Neural progenitor cell (in vitro differentiated cells): ENCODE data around the gene FANCC. TPM values are rescaled to one million over a fixed set of nuclear protein-coding genes. Genes with fewer than 3 reads are reported as not detected.

Experiments used
- DNase-seq: peaks from one replicate; pipeline ENCODE4 v3.0.0-alpha.2; 2016; ENCODE audit warnings: low spot score
- H2AFZ ChIP-seq: fragments of 200-600 bp; sonication (generic); replicated peaks from 2 replicates; pipeline ENCODE4 v1.6.1; 2016; ENCODE audit warnings: antibody characterized with exemption
- H3F3A ChIP-seq: fragments of 200-600 bp; sonication (generic); 2 replicates; pipeline ENCODE4 v1.6.1; 2016; ENCODE audit warnings: antibody characterized with exemption, low read depth
- H3K27ac ChIP-seq: fragments of 200-600 bp; sonication (generic); 2 replicates; pipeline ENCODE4 v1.5.1; 2016; ENCODE audit warnings: mild to moderate bottlenecking
- H3K27me3 ChIP-seq: fragments of 200-600 bp; sonication (generic); 2 replicates; pipeline ENCODE4 v1.6.1; 2016; ENCODE audit warnings: mild to moderate bottlenecking, moderate library complexity
- H3K36me3 ChIP-seq: fragments of 200-600 bp; sonication (generic); 2 replicates; pipeline ENCODE4 v1.5.1; 2016
- H3K4me1 ChIP-seq: fragments of 200-600 bp; sonication (generic); 2 replicates; pipeline ENCODE4 v1.6.1; 2016; ENCODE audit warnings: mixed run types
- H3K4me2 ChIP-seq: fragments of 200-600 bp; sonication (generic); 2 replicates; pipeline ENCODE4 v1.6.1; 2016
- H3K4me3 ChIP-seq: fragments of 200-600 bp; sonication (generic); 2 replicates; pipeline ENCODE4 v1.5.1; 2016
- H3K79me2 ChIP-seq: fragments of 200-600 bp; sonication (generic); 2 replicates; pipeline ENCODE4 v1.6.1; 2016; ENCODE audit warnings: low read depth
- H3K9ac ChIP-seq: fragments of 200-600 bp; sonication (generic); 2 replicates; pipeline ENCODE4 v1.6.1; 2016
- H3K9me3 ChIP-seq: fragments of 200-600 bp; sonication (generic); 2 replicates; pipeline ENCODE4 v1.5.1; 2016; ENCODE audit warnings: low read depth
- H4K20me1 ChIP-seq: fragments of 200-600 bp; sonication (generic); 2 replicates; pipeline ENCODE4 v1.6.1; 2016; ENCODE audit warnings: low read depth
- H3K27ac Mint-ChIP-seq: 3 replicates; pipeline ENCODE4 v1.8.0; 2021; ENCODE audit warnings: mixed read lengths
- H3K27me3 Mint-ChIP-seq: 2 replicates; pipeline ENCODE4 v1.8.0; 2022; ENCODE audit warnings: low read depth, mild to moderate bottlenecking, inconsistent platforms, moderate library complexity, mixed read lengths; ENCODE audit not compliant: insufficient read depth
- H3K36me3 Mint-ChIP-seq: 3 replicates; pipeline ENCODE4 v1.8.0; 2021; ENCODE audit warnings: mixed read lengths
- H3K4me1 Mint-ChIP-seq: 3 replicates; pipeline ENCODE4 v1.8.0; 2021; ENCODE audit warnings: mixed read lengths
- H3K4me3 Mint-ChIP-seq: 3 replicates; pipeline ENCODE4 v1.8.0; 2021; ENCODE audit warnings: mild to moderate bottlenecking, moderate library complexity, mixed read lengths
- H3K9me3 Mint-ChIP-seq: 3 replicates; pipeline ENCODE4 v1.8.0; 2020; ENCODE audit warnings: mixed read lengths
- EZH2 ChIP-seq: fragments of 200-600 bp; sonication (generic); IDR thresholded peaks from 2 replicates; pipeline ENCODE4 v1.6.1; 2017; ENCODE audit warnings: antibody characterized with exemption, mild to moderate bottlenecking, moderate library complexity
- EZH2phosphoT487 ChIP-seq: fragments of 200-600 bp; sonication (generic); IDR thresholded peaks from 2 replicates; pipeline ENCODE4 v1.6.1; 2017; ENCODE audit warnings: antibody characterized with exemption
- total RNA-seq: library from RNA; depleted of rRNA; stranded (reverse); fragments of >200 nt; gene quantifications from 2 replicates; pipeline ENCODE4 v1.2.3, GENCODE V29; 2015; ENCODE audit warnings: low replicate concordance
- TF ChIP-seq, protein P1 (sequence below): fragments of 200-600 bp; sonication (generic); IDR thresholded peaks from 2 replicates; pipeline ENCODE4 v1.5.1; 2017; ENCODE audit warnings: antibody characterized with exemption, mild to moderate bottlenecking

FANCC gene
- total RNA-seq, 1 donor from 2014 or later = 49.6 TPM

DNA sequence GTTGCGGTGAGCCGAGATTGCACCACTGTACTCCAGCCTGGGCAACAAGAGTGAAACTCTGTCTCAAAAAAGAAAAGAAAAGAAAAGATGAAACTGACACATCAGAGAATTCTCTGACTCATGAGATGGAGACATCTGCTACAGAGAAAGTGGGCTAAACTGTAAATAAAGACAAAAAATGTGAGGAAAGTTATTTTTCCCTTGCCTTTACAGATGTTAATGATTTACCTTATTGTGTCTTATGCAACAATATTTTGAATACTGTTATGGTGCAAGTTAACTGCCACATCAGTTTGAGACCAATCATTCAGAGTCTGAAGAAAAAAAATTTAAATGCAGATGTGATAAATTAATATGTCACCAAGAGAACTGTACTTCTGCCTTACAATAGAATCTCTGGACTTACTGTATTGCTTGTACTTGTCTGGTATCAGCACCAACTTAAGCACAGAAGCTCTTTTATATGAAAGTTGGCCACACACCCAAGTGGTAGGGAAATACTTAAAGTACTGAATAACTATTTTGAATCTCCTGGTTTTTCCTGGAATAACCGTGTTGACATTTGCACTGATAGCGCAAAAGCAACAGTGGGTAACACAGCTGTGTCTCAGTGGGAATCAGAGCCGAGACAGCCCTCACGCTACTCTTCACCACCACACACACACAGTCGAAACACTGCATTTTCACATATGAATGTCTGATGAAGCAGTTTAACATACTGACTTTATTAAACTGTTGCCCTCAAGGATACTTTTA, 169.9 kb downstream of the FANCC start:
- peaks cover 32% of the 10 kb centered on the region for H3K4me1 Mint-ChIP-seq
- no peaks in the 10 kb centered on the region for H3K79me2 ChIP-seq
- H3K27me3 Mint-ChIP-seq = no peaks in the 10 kb centered on the region
- peaks cover 9% of the 10 kb centered on the region for H3K36me3 Mint-ChIP-seq
- TF ChIP-seq, protein P1, sequence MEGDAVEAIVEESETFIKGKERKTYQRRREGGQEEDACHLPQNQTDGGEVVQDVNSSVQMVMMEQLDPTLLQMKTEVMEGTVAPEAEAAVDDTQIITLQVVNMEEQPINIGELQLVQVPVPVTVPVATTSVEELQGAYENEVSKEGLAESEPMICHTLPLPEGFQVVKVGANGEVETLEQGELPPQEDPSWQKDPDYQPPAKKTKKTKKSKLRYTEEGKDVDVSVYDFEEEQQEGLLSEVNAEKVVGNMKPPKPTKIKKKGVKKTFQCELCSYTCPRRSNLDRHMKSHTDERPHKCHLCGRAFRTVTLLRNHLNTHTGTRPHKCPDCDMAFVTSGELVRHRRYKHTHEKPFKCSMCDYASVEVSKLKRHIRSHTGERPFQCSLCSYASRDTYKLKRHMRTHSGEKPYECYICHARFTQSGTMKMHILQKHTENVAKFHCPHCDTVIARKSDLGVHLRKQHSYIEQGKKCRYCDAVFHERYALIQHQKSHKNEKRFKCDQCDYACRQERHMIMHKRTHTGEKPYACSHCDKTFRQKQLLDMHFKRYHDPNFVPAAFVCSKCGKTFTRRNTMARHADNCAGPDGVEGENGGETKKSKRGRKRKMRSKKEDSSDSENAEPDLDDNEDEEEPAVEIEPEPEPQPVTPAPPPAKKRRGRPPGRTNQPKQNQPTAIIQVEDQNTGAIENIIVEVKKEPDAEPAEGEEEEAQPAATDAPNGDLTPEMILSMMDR = no peak
- no peak for TF ChIP-seq EZH2
- no peak for TF ChIP-seq EZH2phosphoT487
- no peak overlapping the region for H3K4me3 Mint-ChIP-seq
- H3F3A ChIP-seq = peaks cover 8% of the 10 kb centered on the region
- H3K27me3 ChIP-seq = no peaks in the 10 kb centered on the region
- H3K9me3 Mint-ChIP-seq = no peaks in the 10 kb centered on the region
- H3K9ac ChIP-seq = no peak overlapping the region
- no peak overlapping the region for H3K27ac ChIP-seq
- H3K4me2 ChIP-seq = no peak overlapping the region
- no peak overlapping the region for H3K4me3 ChIP-seq
- H2AFZ ChIP-seq = no peak overlapping the region
- H3K27ac Mint-ChIP-seq = peak overlapping the region; percentile 73
- H3K36me3 ChIP-seq = no peaks in the 10 kb centered on the region
- peaks cover 17% of the 10 kb centered on the region for H3K4me1 ChIP-seq
- no peaks in the 10 kb centered on the region for H4K20me1 ChIP-seq
- H3K9me3 ChIP-seq = no peaks in the 10 kb centered on the region
- DNase-seq = no peak

DNA sequence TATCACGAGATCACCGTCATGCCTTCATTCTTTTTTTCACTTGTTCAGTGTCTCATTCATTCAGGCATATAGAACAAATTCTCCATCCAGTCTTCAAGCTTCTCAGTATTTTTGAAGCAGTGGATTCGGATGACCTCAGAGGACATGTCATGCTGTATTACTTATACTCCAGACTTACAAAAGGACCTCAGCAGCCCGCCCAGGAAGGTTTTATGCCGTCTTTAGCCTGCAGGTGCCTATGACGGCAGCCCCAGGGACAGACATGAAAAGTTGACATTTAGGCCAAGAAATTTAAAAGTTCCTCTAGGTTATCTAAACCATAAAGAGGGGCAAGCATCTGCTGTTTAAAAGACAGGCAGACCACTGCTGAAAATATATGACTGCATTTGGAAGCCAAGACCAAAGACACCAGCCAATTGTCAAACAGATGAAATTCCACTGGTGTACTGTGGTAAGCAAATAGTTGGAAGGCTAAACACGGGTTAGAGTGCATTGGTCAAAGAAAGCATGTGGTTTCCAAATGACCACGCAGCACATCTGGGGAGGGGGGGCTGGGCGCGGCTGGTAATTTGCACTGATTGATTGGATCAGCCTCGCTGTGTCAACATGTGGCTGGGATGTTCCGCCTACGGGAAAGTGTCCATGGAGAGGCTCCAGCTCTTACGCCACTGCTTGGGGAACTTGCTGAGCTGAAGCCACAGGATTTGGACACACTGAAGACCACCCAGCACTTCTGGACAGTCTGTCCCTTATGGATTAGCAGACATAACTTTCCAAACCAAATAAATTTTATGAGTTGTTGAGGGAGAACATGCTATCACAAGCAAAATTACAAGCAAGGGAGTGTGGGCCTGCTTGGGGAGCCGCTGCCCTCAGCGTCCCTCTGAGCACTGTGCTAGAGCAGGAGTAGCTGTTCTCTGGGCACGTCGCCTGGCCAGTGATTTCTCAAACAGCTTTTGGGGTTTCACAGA, 173.6 kb downstream of the FANCC start:
- peaks cover 6% of the 10 kb centered on the region for H3K36me3 Mint-ChIP-seq
- peaks cover 6% of the 10 kb centered on the region for H3K4me1 ChIP-seq
- H3K27me3 ChIP-seq = no peaks in the 10 kb centered on the region
- no peak overlapping the region for H3K27ac ChIP-seq
- H3K36me3 ChIP-seq = no peaks in the 10 kb centered on the region
- no peaks in the 10 kb centered on the region for H4K20me1 ChIP-seq
- no peak overlapping the region for H2AFZ ChIP-seq
- no peaks in the 10 kb centered on the region for H3K27me3 Mint-ChIP-seq
- no peak for DNase-seq
- H3K27ac Mint-ChIP-seq = no peak overlapping the region
- TF ChIP-seq EZH2 (no peak), EZH2phosphoT487 (no peak)
- TF ChIP-seq, protein P1 = no peak
- no peak overlapping the region for H3K4me3 Mint-ChIP-seq
- no peaks in the 10 kb centered on the region for H3K9me3 ChIP-seq
- no peak overlapping the region for H3K9ac ChIP-seq
- H3F3A ChIP-seq = no peaks in the 10 kb centered on the region
- no peaks in the 10 kb centered on the region for H3K9me3 Mint-ChIP-seq
- H3K4me1 Mint-ChIP-seq = peaks cover 23% of the 10 kb centered on the region
- no peak overlapping the region for H3K4me2 ChIP-seq
- no peak overlapping the region for H3K4me3 ChIP-seq
- H3K79me2 ChIP-seq = no peaks in the 10 kb centered on the region

DNA sequence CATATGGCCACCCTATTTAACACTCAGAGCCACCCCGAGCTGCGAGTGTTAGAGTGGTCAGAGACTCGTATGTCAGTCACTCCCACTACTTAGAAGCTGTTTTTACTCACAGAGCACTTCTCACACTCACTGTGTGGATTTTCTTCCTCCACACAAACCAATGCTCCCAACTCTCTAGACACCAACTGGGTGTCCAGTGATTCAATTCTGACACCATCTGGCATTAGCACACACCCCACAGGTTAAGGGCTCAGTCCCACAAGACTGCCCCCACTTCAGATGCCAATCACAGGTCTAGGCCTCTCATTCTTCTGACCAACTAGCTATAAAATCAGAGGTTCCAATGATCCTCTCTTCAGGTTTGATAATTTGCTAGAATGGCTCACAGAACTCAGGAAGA, 174.8 kb downstream of the FANCC start:
- Mint-ChIP-seq H3K4me3 (no peak overlapping the region), H3K27me3 (no peaks in the 10 kb centered on the region), H3K4me1 (peaks cover 13% of the 10 kb centered on the region), H3K27ac (peak overlapping the region; percentile 35), H3K36me3 (peaks cover 8% of the 10 kb centered on the region), H3K9me3 (no peaks in the 10 kb centered on the region)
- H3K4me3 ChIP-seq = no peak overlapping the region
- no peaks in the 10 kb centered on the region for H4K20me1 ChIP-seq
- H3K79me2 ChIP-seq = no peaks in the 10 kb centered on the region
- TF ChIP-seq EZH2phosphoT487 = no peak
- TF ChIP-seq, protein P1 = no peak
- TF ChIP-seq EZH2 = no peak
- H2AFZ ChIP-seq = no peak overlapping the region
- no peak overlapping the region for H3K9ac ChIP-seq
- no peaks in the 10 kb centered on the region for H3F3A ChIP-seq
- H3K4me1 ChIP-seq = peaks cover under 1% of the 10 kb centered on the region
- no peaks in the 10 kb centered on the region for H3K9me3 ChIP-seq
- H3K27ac ChIP-seq = no peak overlapping the region
- no peaks in the 10 kb centered on the region for H3K36me3 ChIP-seq
- H3K4me2 ChIP-seq = no peak overlapping the region
- DNase-seq = no peak
- H3K27me3 ChIP-seq = no peaks in the 10 kb centered on the region
